Measurements from ENCODE around the gene CREB5. TPM values are rescaled to one million over a fixed set of nuclear protein-coding genes. Genes with fewer than 3 reads are reported as not detected.

CREB5 gene
- total and polyA plus RNA-seq, 2 experiments from 2014 or later = 2.4 to 4.4 TPM

- no peak overlapping the region for H3K27ac Mint-ChIP-seq
- no peaks in the 10 kb centered on the region for H3K36me3 ChIP-seq (ENCODE audit: insufficient read depth)
Observed at GRCh38 chr7:28446131-28446530, 33.8 kb downstream of the CREB5 start.

More at GRCh38 chr7:28446131-28446530, 33.8 kb downstream of the CREB5 start:
- TF ChIP-seq JUNB (IDR thresholded peaks at IDR 0.05; ENCODE audit: unreplicated experiment) = no peak
- no peak for TF ChIP-seq CREB1 (CRISPR knock-in tag; IDR thresholded peaks at IDR 0.05; ENCODE audit: low read depth)
- TF ChIP-seq EZH2phosphoT487 (IDR thresholded peaks at IDR 0.05; ENCODE audit: unreplicated experiment) = no peak
- TF ChIP-seq ZNF331 (CRISPR knock-in tag; IDR thresholded peaks at IDR 0.05; ENCODE audit: low read depth) = no peak
- no peak for TF ChIP-seq NANOG (IDR thresholded peaks at IDR 0.05; ENCODE audit: borderline replicate concordance)
- no peak for TF ChIP-seq ETS1 (IDR thresholded peaks at IDR 0.05)
- no peak for TF ChIP-seq ZNF462 (CRISPR knock-in tag; IDR thresholded peaks at IDR 0.05)
- no peak for TF ChIP-seq CTCF (conservative IDR thresholded peaks at IDR 0.05; ENCODE audit: low read depth in 2 of 2)
- no peak for TF ChIP-seq EZH2 (IDR thresholded peaks at IDR 0.05; ENCODE audit: low read depth, unreplicated experiment)
- TF ChIP-seq REST (IDR thresholded peaks at IDR 0.05; ENCODE audit: unreplicated experiment) = no peak
- TF ChIP-seq STAT1 (IDR thresholded peaks at IDR 0.05; ENCODE audit: unreplicated experiment) = no peak
- TF ChIP-seq ZNF114 (CRISPR knock-in tag; IDR thresholded peaks at IDR 0.05) = no peak
- no peak for TF ChIP-seq POLR2AphosphoS5 (IDR thresholded peaks at IDR 0.05; ENCODE audit: low read depth)
- no peak for DNase-seq (ENCODE audit: low spot score)
- Mint-ChIP-seq H3K4me3 (no peak overlapping the region), H3K9me3 (no peaks in the 10 kb centered on the region), H3K36me3 (ENCODE audit: low read depth) (no peaks in the 10 kb centered on the region), H3K4me1 (no peaks in the 10 kb centered on the region), H3K27me3 (ENCODE audit: insufficient read depth, low read depth, poor library complexity) (no peaks in the 10 kb centered on the region)
- Histone ChIP-seq H3K27ac (ENCODE audit: low read depth) (no peak overlapping the region), H3K4me3 (no peak overlapping the region), H4K20me1 (replicated peaks; ENCODE audit: insufficient read depth) (no peaks in the 10 kb centered on the region), H3F3A (replicated peaks; ENCODE audit: low read depth) (no peaks in the 10 kb centered on the region), H3K4me2 (no peak overlapping the region), H3K79me2 (replicated peaks; ENCODE audit: insufficient read depth) (no peaks in the 10 kb centered on the region), H2AFZ (no peak overlapping the region), H3K9me2 (ENCODE audit: insufficient read depth) (0 out of 2 replicates have a peak, but pooled peaks cover 4% of the 10 kb centered on the region), H3K27me3 (ENCODE audit: insufficient read depth) (no peaks in the 10 kb centered on the region), H3K4me1 (ENCODE audit: insufficient read depth) (no peaks in the 10 kb centered on the region)
- no peak for ATAC-seq
